RWPE1 (cell line): ENCODE data around the gene NEK10.

Source experiments
- CTCF ChIA-PET: fragments of 350-600 bp; sonication (Branson Sonifier 250); formaldehyde crosslinking; extraction: SDS; loops from one replicate; lab custom pipeline; 2021; lab: Yijun Ruan, JAX
- POLR2A ChIA-PET: fragments of 400-600 bp; formaldehyde crosslinking; extraction: SDS; loops from one replicate; lab custom pipeline; 2020; ENCODE audit warnings: antibody characterized with exemption; ENCODE audit not compliant: low non-redundant PET; lab: Yijun Ruan, JAX
- DNase-seq: peaks from one replicate; pipeline ENCODE4 v3.0.0; 2012; ENCODE audit warnings: low spot score
- H3K27ac ChIP-seq: fragments of 450-650 bp; 2 replicates; pipeline ENCODE4 v1.5.1; 2017
- CTCF ChIP-seq: fragments of 450-650 bp; conservative IDR thresholded peaks from 2 replicates; pipeline ENCODE4 v1.5.1; 2017; ENCODE audit warnings: low read depth, mild to moderate bottlenecking

Gene NEK10

DNA sequence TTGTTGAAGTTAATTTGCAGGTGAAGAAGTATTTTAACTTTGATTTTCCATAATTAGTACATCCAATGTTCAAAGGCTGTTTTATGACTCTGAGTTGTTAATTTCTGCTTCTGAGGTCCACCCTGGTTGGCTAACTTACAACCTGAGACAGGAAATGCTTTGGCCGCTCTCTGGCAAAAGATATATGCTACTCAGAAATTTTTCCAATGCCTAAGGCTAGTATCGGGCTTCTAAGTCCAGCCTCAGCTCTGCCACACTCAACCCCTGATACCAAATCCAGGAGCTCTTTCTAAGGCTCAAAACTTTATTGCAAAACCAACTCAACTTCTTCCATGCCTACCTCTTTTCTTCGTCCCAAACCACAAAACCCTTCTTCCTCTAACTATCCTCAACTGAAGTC lies 192.9 kb downstream of the NEK10 start:
- CTCF ChIA-PET: no interaction called here
- POLR2A ChIA-PET: no interaction called here
- H3K27ac ChIP-seq: no peak overlapping the region
- no peak for DNase-seq
- no peak for TF ChIP-seq CTCF

GRCh38 chr3:27174530-27174929 lies 194.7 kb downstream of the NEK10 start:
- ChIA-PET POLR2A (no interaction called here), CTCF (no interaction called here)
- no peak for DNase-seq
- TF ChIP-seq CTCF: no peak
- H3K27ac ChIP-seq: no peak overlapping the region

DNA sequence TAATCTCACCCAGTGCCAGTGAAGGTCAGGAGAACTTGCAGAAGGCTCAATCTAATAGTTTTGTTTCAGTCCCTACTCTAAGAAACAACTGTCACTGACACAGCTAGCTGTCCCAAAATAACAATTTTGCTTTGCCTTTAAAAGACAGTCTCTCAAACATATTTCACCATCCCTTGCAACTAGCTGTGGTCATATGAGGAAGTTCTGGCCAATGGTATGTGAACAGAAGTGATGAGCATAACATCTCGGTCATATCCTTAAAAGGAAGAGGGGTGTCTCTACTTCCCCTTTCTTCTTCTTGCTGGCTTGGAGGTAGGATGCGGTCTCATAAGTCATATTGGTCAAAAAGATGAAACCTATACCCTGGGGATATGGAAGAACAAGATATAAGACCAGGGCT lies 198.1 kb downstream of the NEK10 start:
- CTCF ChIA-PET: no interaction called here
- POLR2A ChIA-PET: no interaction called here
- H3K27ac ChIP-seq: no peak overlapping the region
- no peak for DNase-seq
- TF ChIP-seq CTCF: no peak

DNA sequence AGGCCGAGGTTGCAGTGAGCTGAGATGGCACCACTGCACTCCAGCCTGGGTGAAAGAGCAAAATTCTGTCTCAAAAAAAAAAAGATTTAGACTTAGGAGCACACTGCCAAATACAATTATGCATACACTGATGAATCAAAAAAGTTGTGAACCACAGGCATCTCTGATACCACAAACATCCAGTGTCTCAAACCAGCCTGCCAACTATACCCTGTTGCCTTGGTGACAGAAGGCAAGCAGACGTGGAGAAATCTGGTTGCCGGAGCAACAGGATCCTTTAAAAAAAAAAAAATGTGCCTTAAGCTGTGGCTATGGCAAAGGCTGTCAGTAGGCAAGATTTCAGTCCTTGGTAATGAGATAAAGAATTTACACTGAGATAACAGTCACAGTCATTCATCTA lies 202.3 kb downstream of the NEK10 start:
- DNase-seq: peak; percentile 6
- CTCF ChIA-PET: no interaction called here
- no peak overlapping the region for H3K27ac ChIP-seq
- TF ChIP-seq CTCF: no peak
- POLR2A ChIA-PET: no interaction called here

DNA sequence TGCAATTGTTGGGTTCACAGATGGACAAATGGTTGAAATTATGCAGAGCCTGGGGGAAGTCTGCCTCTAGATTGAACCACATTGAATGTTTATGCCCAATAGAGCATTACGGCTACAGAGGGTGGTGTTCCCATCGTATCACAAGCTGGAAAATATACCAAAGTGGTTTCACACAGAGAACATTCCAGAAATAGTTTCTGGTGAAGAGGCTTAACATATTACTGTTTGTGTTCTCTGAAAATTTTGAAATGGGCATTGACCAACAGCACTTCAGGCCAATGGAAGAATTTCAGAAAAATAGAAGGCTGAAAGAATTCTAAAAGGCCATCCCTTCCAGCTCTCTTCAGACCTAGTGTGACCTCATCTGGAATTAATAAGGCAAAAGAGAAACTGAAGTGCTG lies 203.9 kb downstream of the NEK10 start:
- TF ChIP-seq CTCF: no peak
- H3K27ac ChIP-seq: no peak overlapping the region
- CTCF ChIA-PET: no interaction called here
- POLR2A ChIA-PET: no interaction called here
- no peak for DNase-seq

DNA sequence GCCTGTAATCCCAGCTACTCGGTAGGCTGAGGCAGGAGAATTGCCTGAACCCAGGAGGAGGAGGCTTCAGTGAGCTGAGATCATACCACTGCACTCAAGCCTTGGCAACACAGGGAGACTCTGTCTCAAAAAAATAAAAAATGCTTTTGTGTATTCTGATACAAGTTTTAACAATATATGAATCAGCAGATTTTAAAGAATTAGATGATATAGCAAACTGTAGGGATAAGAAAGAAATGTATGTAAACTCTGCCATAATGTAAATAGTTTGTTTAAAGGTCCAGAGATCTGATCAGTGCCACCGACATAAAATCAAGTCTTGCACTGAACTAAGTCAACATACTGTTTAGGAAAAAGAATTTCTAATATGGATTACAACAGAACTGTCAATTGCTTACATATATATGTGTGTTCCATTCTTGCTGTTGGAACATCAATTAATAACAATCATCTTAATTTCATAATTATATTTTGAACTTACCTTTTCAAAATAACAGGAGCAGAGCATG lies 208.3 kb downstream of the NEK10 start:
- ChIA-PET POLR2A (no interaction called here), CTCF (no interaction called here)
- DNase-seq: no peak
- H3K27ac ChIP-seq: no peak overlapping the region
- no peak for TF ChIP-seq CTCF

DNA sequence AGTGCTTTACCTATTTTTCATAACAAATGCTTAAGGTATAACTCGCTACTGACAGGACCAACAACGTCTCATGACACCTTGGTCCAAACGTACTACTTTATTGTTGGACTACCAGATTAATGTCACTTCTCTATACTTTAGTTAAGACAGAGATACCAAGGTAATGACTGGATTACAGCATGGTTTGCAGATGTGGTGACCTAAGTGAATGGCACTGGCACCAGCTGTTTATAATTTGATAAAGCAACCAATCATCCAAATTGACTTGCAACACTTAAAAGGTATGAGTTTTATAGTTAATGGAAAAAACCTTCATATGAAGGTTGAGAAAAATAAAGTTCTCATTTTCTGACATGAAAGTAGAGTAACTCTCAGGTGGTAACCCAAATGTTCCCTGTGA lies 209.0 kb downstream of the NEK10 start:
- ChIA-PET POLR2A (no interaction called here), CTCF (no interaction called here)
- TF ChIP-seq CTCF: no peak
- H3K27ac ChIP-seq: no peak overlapping the region
- DNase-seq: no peak
